GM23248 (cell line): Measurements from ENCODE around the gene C10orf105. TPM values are rescaled to one million over a fixed set of nuclear protein-coding genes. Genes with fewer than 3 reads are reported as not detected.
A peak's percentile ranks its signal among the peaks of the same experiment; 100 is the strongest.

Experiments
- DNase-seq: peaks from one replicate; pipeline ENCODE4 v3.0.0-alpha.2; 2015
- H2AFZ ChIP-seq: fragments of 200-600 bp; sonication (generic); 2 replicates; pipeline ENCODE4 v1.6.1; 2016; ENCODE audit warnings: antibody characterized with exemption
- H3F3A ChIP-seq: fragments of 200-600 bp; sonication (generic); 2 replicates; pipeline ENCODE4 v1.6.1; 2016; ENCODE audit warnings: mild to moderate bottlenecking, antibody characterized with exemption, mixed run types; ENCODE audit not compliant: insufficient read depth
- H3K27ac ChIP-seq: fragments of 200-600 bp; sonication (generic); 2 replicates; pipeline ENCODE4 v1.5.1; 2016; ENCODE audit warnings: mild to moderate bottlenecking
- H3K27me3 ChIP-seq: fragments of 200-600 bp; sonication (generic); replicated peaks from 2 replicates; pipeline ENCODE4 v1.6.1; 2016; ENCODE audit warnings: mild to moderate bottlenecking; ENCODE audit not compliant: insufficient read depth
- H3K36me3 ChIP-seq: fragments of 200-600 bp; sonication (generic); 2 replicates; pipeline ENCODE4 v1.6.1; 2016; ENCODE audit warnings: low read depth, mild to moderate bottlenecking
- H3K4me1 ChIP-seq: fragments of 200-600 bp; sonication (generic); 2 replicates; pipeline ENCODE4 v1.6.1; 2016; ENCODE audit warnings: mild to moderate bottlenecking; ENCODE audit not compliant: insufficient read depth
- H3K4me2 ChIP-seq: fragments of 200-600 bp; sonication (generic); one replicate; pipeline ENCODE4 v1.6.1; 2016; ENCODE audit warnings: mild to moderate bottlenecking; ENCODE audit not compliant: unreplicated experiment
- H3K4me3 ChIP-seq: fragments of 200-600 bp; sonication (generic); 2 replicates; pipeline ENCODE4 v1.5.1; 2016; ENCODE audit warnings: mild to moderate bottlenecking
- H3K79me2 ChIP-seq: fragments of 200-600 bp; sonication (generic); 2 replicates; pipeline ENCODE4 v1.6.1; 2016; ENCODE audit warnings: mild to moderate bottlenecking; ENCODE audit not compliant: insufficient read depth
- H3K9ac ChIP-seq: fragments of 200-600 bp; sonication (generic); 2 replicates; pipeline ENCODE4 v1.6.1; 2016; ENCODE audit warnings: mild to moderate bottlenecking
- H3K9me2 ChIP-seq: fragments of 200-600 bp; sonication (generic); 2 replicates; pipeline ENCODE4 v1.6.1; 2016; ENCODE audit warnings: mixed run types, mild to moderate bottlenecking, moderate library complexity; ENCODE audit not compliant: insufficient read depth
- H3K9me3 ChIP-seq: fragments of 200-600 bp; sonication (generic); one replicate; pipeline ENCODE4 v1.6.1; 2017; ENCODE audit warnings: low read depth
- H4K20me1 ChIP-seq: fragments of 200-600 bp; sonication (generic); 2 replicates; pipeline ENCODE4 v1.6.0; 2016; ENCODE audit not compliant: insufficient read depth
- EZH2 ChIP-seq: fragments of 200-600 bp; sonication (generic); IDR thresholded peaks from 2 replicates; pipeline ENCODE4 v1.6.1; 2018; ENCODE audit warnings: antibody characterized with exemption, mild to moderate bottlenecking; ENCODE audit not compliant: insufficient read depth, poor library complexity, severe bottlenecking
- EZH2phosphoT487 ChIP-seq: fragments of 200-600 bp; sonication (generic); IDR thresholded peaks from 2 replicates; pipeline ENCODE4 v1.6.1; 2018; ENCODE audit warnings: antibody characterized with exemption, moderate library complexity, mild to moderate bottlenecking, low read depth; ENCODE audit not compliant: insufficient read depth
- WGBS, 2 experiments: methylation state at CpG; one replicate each; pipeline ENCODE4 v1.1.6; 2015 to 2017; ENCODE audit warnings: low lambda C conversion rate in 2 of 2, low coverage in 1 of 2; ENCODE audit errors: missing lambda C conversion rate in 2 of 2; 5-methylcytosine and 5-hydroxymethylcytosine counted together
- in situ Hi-C: fragments of 300-500 bp; cut with MboI; formaldehyde crosslinking; loops from 2 replicates; pipeline ENCODE4 v1.15.0; 2020
- polyA plus RNA-seq: library from polyadenylated mRNA; unstranded; fragments of >200 nt; fragmentation: Nextera tagmentation; extraction: Ambion mirVana; gene quantifications from 2 replicates; pipeline ENCODE4 v1.2.1, GENCODE V29; 2016
- total RNA-seq: library from RNA; depleted of rRNA; stranded (reverse); fragments of >200 nt; shearing (Covaris generic); gene quantifications from 2 replicates; pipeline ENCODE4 v1.2.3, GENCODE V29; 2014

C10orf105 gene
- total and polyA plus RNA-seq, 2 experiments from 2014 or later, result not detected

GRCh38 chr10:71729161-71729636 lies 9.6 kb upstream of the C10orf105 start:
- no peaks in the 10 kb centered on the region for H3K36me3 ChIP-seq
- peaks cover 20% of the 10 kb centered on the region; the same call in 1 of the 2 replicates for H3K4me1 ChIP-seq
- 44 to 46% methylated on average over 10 of the region's 10 CpGs for WGBS, 2 experiments
- H3K79me2 ChIP-seq, result no peaks in the 10 kb centered on the region
- no peak for TF ChIP-seq EZH2phosphoT487
- TF ChIP-seq EZH2, result no peak
- H2AFZ ChIP-seq, result no peak overlapping the region
- H3K9me3 ChIP-seq, result no peaks in the 10 kb centered on the region
- no peak overlapping the region for H3K4me2 ChIP-seq
- no peaks in the 10 kb centered on the region for H3K9me2 ChIP-seq
- no peaks in the 10 kb centered on the region for H3K27me3 ChIP-seq
- no peak overlapping the region for H3K27ac ChIP-seq
- H4K20me1 ChIP-seq, result no peaks in the 10 kb centered on the region
- H3K9ac ChIP-seq, result no peak overlapping the region
- in situ Hi-C loops, result no loop called here
- H3K4me3 ChIP-seq, result no peak overlapping the region
- no peaks in the 10 kb centered on the region for H3F3A ChIP-seq
- no peak for DNase-seq

GRCh38 chr10:71727738-71728737 lies 8.5 kb upstream of the C10orf105 start:
- peak; percentile 41 for DNase-seq
- Histone ChIP-seq H3K4me1 (peaks cover 20% of the 10 kb centered on the region; the same call in 1 of the 2 replicates), H3K9me3 (no peaks in the 10 kb centered on the region), H3K79me2 (no peaks in the 10 kb centered on the region), H3K9me2 (no peaks in the 10 kb centered on the region), H3K27me3 (no peaks in the 10 kb centered on the region), H3K27ac (no peak overlapping the region), H3K4me2 (no peak overlapping the region), H3K9ac (no peak overlapping the region), H3K36me3 (no peaks in the 10 kb centered on the region), H3K4me3 (no peak overlapping the region), H2AFZ (peak overlapping the region; percentile 40; the same call in 1 of the 2 replicates), H4K20me1 (no peaks in the 10 kb centered on the region), H3F3A (no peaks in the 10 kb centered on the region)
- in situ Hi-C loops, result no loop called here
- no peak for TF ChIP-seq EZH2
- no peak for TF ChIP-seq EZH2phosphoT487
- 23 to 25% methylated on average over 8 of the region's 8 CpGs for WGBS, 2 experiments

GRCh38 chr10:71727105-71727737 lies 7.6 kb upstream of the C10orf105 start:
- no peaks in the 10 kb centered on the region for H3K27me3 ChIP-seq
- no peak overlapping the region for H3K4me2 ChIP-seq
- no peak overlapping the region for H3K4me3 ChIP-seq
- in situ Hi-C loops, result no loop called here
- no peaks in the 10 kb centered on the region for H3K79me2 ChIP-seq
- no peak for DNase-seq
- no peak overlapping the region for H3K9ac ChIP-seq
- TF ChIP-seq EZH2phosphoT487, result no peak
- TF ChIP-seq EZH2, result no peak
- no peaks in the 10 kb centered on the region for H3K36me3 ChIP-seq
- no peaks in the 10 kb centered on the region for H4K20me1 ChIP-seq
- peaks cover 20% of the 10 kb centered on the region; the same call in 1 of the 2 replicates for H3K4me1 ChIP-seq
- H2AFZ ChIP-seq, result no peak overlapping the region; the same call in 1 of the 2 replicates
- WGBS, 2 experiments, result 66 to 73% methylated on average over 12 of the region's 12 CpGs
- H3K27ac ChIP-seq, result no peak overlapping the region
- no peaks in the 10 kb centered on the region for H3K9me3 ChIP-seq
- no peaks in the 10 kb centered on the region for H3K9me2 ChIP-seq
- H3F3A ChIP-seq, result no peaks in the 10 kb centered on the region

- no peak overlapping the region for H3K27ac ChIP-seq
- no peak for DNase-seq
- H3K27me3 ChIP-seq, result no peaks in the 10 kb centered on the region
- no peak overlapping the region for H2AFZ ChIP-seq
- H3K4me2 ChIP-seq, result no peak overlapping the region
- no peak overlapping the region for H3K9ac ChIP-seq
- H3K36me3 ChIP-seq, result no peaks in the 10 kb centered on the region
- H3K4me1 ChIP-seq, result peaks cover 20% of the 10 kb centered on the region; the same call in 1 of the 2 replicates
- TF ChIP-seq EZH2, result no peak
- H3K9me3 ChIP-seq, result no peaks in the 10 kb centered on the region
- H3K79me2 ChIP-seq, result no peaks in the 10 kb centered on the region
- H4K20me1 ChIP-seq, result no peaks in the 10 kb centered on the region
- no peaks in the 10 kb centered on the region for H3F3A ChIP-seq
- 85 to 86% methylated on average over 11 of the region's 11 CpGs for WGBS, 2 experiments
- in situ Hi-C loops, result no loop called here
- no peaks in the 10 kb centered on the region for H3K9me2 ChIP-seq
- H3K4me3 ChIP-seq, result no peak overlapping the region
Measured at GRCh38 chr10:71726580-71727104, 7.1 kb upstream of the C10orf105 start.
